Measurements from ENCODE around the gene DOCK9.

Gene DOCK9

DNA sequence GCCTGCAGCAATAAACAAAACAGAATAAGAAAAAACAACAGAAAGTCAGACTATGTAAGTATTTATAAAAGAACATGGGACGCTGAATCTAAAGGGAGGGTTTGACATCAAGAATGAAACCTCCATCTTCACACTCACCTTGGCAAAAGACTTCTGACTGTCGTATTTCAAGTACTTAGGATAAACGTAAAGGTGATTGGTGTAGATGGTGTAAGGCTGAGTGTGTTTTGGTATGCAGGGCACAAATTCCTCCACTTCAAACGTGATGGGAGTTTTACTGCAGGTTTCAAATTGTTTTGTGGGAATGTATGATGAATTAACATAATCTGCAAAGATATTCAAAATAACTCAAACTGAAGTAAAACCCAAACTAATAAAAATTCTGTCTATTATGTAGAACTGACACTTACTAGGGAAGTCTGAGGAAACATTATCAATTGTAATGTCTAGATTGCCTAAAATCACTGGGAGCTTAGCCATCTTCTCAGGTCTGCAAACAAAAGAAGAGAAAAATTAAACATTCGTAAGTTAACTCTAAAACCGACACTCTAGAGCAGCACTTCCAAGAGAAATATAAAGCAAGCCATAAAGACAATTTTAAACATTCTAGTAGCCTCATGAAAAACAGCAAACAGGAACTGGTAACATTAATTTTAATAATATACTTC lies 89.5 kb downstream of the DOCK9 start:
- no peak overlapping the region for H3K4me3 ChIP-seq (ENCODE audit: low read depth, low read length)
- TF ChIP-seq, protein P1, sequence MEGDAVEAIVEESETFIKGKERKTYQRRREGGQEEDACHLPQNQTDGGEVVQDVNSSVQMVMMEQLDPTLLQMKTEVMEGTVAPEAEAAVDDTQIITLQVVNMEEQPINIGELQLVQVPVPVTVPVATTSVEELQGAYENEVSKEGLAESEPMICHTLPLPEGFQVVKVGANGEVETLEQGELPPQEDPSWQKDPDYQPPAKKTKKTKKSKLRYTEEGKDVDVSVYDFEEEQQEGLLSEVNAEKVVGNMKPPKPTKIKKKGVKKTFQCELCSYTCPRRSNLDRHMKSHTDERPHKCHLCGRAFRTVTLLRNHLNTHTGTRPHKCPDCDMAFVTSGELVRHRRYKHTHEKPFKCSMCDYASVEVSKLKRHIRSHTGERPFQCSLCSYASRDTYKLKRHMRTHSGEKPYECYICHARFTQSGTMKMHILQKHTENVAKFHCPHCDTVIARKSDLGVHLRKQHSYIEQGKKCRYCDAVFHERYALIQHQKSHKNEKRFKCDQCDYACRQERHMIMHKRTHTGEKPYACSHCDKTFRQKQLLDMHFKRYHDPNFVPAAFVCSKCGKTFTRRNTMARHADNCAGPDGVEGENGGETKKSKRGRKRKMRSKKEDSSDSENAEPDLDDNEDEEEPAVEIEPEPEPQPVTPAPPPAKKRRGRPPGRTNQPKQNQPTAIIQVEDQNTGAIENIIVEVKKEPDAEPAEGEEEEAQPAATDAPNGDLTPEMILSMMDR (IDR thresholded peaks at IDR 0.05; ENCODE audit: insufficient read depth, low read depth, low read length, missing control alignments): no peak
- no peak for DNase-seq (ENCODE audit: low read depth)

DNA sequence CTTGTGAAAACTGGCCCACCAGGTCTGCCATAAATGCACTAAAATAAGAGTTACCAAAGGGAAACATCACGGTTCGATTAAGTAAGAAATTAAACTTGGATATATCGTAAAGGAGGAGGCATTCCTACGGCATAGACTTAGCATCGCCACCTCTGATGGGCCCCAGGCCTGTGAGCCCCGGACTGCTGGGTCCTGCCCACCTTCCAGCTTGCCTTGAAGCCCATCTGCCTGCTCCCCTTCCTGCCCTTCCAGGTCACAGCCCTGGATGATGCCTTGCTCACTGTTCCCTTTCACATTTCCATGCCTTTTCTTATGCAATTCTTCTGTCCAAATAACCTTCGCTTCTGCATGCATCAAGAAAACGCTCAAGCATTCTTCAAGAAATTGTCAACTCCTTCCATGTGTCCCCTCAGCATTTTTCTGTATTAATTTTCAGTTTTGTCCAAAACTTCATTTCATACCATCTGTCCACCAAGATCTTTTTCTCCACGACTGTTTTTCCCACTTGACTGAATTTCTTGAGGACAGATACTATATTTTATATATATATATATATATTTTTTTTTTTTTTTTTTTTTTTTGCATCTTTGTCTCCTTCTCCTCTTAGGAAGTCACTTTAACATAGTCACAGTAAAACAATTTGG lies 91.2 kb downstream of the DOCK9 start:
- TF ChIP-seq, protein P1 (IDR thresholded peaks at IDR 0.05; ENCODE audit: insufficient read depth, low read depth, low read length, missing control alignments): no peak
- H3K4me3 ChIP-seq (ENCODE audit: low read depth, low read length): no peak overlapping the region
- no peak for DNase-seq (ENCODE audit: low read depth)

DNA sequence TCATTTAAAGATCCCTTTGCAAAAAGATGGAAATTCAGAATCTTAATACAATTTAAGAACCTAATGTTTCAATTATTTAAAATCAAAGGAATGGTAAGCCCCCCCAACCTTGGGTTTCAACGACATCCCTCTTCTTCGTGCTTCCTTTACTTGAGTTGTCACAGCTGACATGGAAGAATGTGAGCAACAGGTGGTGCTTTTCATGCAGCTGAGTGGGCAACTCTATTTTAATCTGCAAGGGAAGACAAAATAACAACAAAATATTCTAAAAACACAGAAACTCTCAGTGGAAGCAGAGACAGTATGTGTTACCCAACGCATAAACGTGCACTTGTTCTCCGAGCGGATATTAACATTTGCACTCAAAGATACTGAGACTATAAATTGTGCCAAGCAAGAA lies 92.3 kb downstream of the DOCK9 start:
- TF ChIP-seq, protein P1 (IDR thresholded peaks at IDR 0.05; ENCODE audit: insufficient read depth, low read depth, low read length, missing control alignments): no peak
- H3K4me3 ChIP-seq (ENCODE audit: low read depth, low read length): no peak overlapping the region
- no peak for DNase-seq (ENCODE audit: low read depth)

GRCh38 chr13:98883998-98884397 lies 93.9 kb downstream of the DOCK9 start:
- no peak overlapping the region for H3K4me3 ChIP-seq (ENCODE audit: low read depth, low read length)
- TF ChIP-seq, protein P1 (IDR thresholded peaks at IDR 0.05; ENCODE audit: insufficient read depth, low read depth, low read length, missing control alignments): no peak
- no peak for DNase-seq (ENCODE audit: low read depth)

DNA sequence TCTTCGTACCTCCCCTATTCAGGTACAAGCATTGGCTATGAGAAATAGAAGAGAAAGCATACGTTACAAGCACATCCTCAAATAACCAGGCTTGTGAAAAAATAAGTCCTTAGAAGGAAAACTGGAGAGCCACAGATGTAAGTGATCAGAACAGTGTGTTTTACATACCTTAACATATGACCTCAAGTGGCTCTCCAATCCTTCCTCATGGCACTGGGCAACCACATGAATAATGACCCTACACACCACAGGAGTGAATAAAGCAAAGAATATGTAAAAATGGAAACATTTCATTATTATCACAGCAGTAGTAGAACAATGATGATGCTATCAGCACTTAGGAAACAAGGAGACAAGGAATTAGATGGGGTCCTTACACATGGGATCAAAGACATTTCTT lies 96.5 kb downstream of the DOCK9 start:
- DNase-seq (ENCODE audit: low read depth): no peak
- TF ChIP-seq, protein P1 (IDR thresholded peaks at IDR 0.05; ENCODE audit: insufficient read depth, low read depth, low read length, missing control alignments): no peak

DNA sequence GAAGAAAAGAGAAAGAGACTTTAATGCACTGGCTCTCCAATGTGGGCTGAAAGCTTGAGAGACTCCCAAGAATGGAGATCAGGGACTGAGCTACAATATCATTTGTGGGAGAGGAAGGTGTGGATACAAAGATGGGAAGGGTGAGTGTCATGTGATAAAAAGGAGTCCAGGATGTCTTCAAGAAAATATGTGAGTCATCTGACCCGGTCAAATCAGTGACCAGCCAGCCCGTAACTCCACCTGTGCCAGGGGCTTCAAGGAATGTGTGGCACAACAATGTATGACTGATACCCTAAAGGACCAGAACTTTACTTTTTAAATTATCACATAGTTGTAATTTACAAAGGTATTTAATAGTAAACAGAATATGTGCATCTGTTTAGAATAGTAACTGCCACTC lies 97.2 kb downstream of the DOCK9 start:
- TF ChIP-seq, protein P1 (IDR thresholded peaks at IDR 0.05; ENCODE audit: insufficient read depth, low read depth, low read length, missing control alignments): no peak
- no peak overlapping the region for H3K4me3 ChIP-seq (ENCODE audit: low read depth, low read length)
- DNase-seq (ENCODE audit: low read depth): no peak

More for the DNA sequence above, 96.5 kb downstream of the DOCK9 start:
- no peak overlapping the region for H3K4me3 ChIP-seq (ENCODE audit: low read depth, low read length)
